ENCODE measurements around the gene MGLL.

GRCh38 chr3:127808197-127808596 lies 14.1 kb downstream of the MGLL start:
- no peak for TF ChIP-seq CTCF (IDR thresholded peaks at IDR 0.05)
- no peak for TF ChIP-seq POLR2A (IDR thresholded peaks at IDR 0.05)
- no peak for TF ChIP-seq POLR2AphosphoS5 (IDR thresholded peaks at IDR 0.05)

Data from breast epithelium (tissue), 3 donors.